Breast epithelium (tissue), 3 donors: ENCODE data around the gene FAM131A.

ENCODE experiments used
- POLR2A ChIP-seq: fragments of 450-650 bp; IDR thresholded peaks from one replicate; pipeline ENCODE4 v1.6.1; 2016; ENCODE audit warnings: antibody characterized with exemption, mild to moderate bottlenecking, moderate library complexity
- POLR2AphosphoS5 ChIP-seq, 3 donors: sonication (generic); formaldehyde crosslinking; IDR thresholded peaks; one replicate each; pipeline ENCODE4 v1.6.1; 2017; ENCODE audit warnings: antibody characterized with exemption in 3 of 3
- TF ChIP-seq, protein P1 (sequence below), 3 donors: fragments of 450-650 bp; IDR thresholded peaks; one replicate each; pipeline ENCODE4 v1.5.1; 2016 to 2017; ENCODE audit warnings: antibody characterized with exemption in 3 of 3, mild to moderate bottlenecking in 3 of 3, moderate library complexity in 3 of 3

DNA sequence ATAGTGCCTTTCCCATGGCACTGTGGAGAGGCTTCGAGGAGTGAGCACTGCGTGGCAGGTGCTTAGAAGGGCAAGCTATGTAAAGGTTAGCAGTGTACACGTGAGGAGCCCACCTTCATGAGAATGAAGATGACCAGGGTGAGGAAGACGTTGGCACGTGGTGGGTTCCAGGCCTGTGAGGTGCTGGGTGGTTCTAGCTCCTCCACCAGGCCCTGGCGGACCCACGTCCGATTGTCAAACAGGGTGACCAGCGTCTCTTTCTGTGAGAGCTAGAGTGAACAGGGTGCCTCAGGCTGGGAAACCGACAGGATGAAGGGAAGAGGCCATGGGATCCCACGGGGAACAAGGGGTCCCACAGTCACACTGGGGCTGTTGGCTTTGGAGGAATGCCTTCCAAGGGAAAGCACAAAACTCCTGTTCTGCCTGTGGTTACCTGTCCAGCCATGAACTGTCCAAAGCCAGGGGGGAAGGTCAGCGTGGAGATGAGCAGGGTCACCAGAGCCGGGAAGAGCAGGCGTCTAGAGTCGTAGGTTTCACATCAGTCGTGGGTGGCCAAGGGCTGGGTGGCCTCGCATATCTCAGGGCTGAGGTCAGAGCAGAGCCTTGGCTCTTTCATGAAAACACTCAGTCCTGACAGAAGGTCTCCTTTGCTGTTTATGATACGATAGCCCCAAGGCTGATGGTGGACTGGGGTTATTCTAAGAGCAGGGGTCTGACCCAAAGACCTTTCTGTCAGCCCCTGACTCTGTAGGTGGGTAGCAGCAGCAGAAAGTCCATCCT, 18.1 kb downstream of the FAM131A start:
- TF ChIP-seq, protein P1, sequence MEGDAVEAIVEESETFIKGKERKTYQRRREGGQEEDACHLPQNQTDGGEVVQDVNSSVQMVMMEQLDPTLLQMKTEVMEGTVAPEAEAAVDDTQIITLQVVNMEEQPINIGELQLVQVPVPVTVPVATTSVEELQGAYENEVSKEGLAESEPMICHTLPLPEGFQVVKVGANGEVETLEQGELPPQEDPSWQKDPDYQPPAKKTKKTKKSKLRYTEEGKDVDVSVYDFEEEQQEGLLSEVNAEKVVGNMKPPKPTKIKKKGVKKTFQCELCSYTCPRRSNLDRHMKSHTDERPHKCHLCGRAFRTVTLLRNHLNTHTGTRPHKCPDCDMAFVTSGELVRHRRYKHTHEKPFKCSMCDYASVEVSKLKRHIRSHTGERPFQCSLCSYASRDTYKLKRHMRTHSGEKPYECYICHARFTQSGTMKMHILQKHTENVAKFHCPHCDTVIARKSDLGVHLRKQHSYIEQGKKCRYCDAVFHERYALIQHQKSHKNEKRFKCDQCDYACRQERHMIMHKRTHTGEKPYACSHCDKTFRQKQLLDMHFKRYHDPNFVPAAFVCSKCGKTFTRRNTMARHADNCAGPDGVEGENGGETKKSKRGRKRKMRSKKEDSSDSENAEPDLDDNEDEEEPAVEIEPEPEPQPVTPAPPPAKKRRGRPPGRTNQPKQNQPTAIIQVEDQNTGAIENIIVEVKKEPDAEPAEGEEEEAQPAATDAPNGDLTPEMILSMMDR (IDR thresholded peaks at IDR 0.05): no peak
- TF ChIP-seq POLR2A: no peak
- no peak for TF ChIP-seq POLR2AphosphoS5 (IDR thresholded peaks at IDR 0.05)
